Measurements from ENCODE around the gene GSTM3. TPM values are rescaled to one million over a fixed set of nuclear protein-coding genes. Genes with fewer than 3 reads are reported as not detected.

GSTM3 gene
- total and polyA plus RNA-seq, 2 experiments from 2014 or later, result 3.1 to 4.1 TPM

DNA sequence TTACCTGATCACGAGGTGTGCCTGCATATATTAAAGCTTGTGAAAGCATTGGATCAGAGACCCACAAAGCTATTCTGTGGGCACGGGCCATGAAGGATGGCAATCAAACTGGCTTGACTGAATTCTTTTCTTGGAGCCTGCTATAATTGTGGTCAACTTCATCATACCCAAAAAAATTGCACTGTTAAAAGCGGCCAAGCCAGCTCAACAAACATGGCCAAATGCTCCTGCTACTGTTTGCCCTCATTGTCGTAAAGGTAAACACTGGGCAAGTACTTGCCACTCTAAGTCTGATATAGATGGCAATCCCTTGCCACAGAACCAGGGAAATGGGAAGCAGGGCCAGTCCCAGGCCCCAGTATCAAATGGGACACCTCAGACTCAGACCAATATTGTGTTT, 35.4 kb downstream of the GSTM3 start (continued):
- TF ChIP-seq, protein P1, sequence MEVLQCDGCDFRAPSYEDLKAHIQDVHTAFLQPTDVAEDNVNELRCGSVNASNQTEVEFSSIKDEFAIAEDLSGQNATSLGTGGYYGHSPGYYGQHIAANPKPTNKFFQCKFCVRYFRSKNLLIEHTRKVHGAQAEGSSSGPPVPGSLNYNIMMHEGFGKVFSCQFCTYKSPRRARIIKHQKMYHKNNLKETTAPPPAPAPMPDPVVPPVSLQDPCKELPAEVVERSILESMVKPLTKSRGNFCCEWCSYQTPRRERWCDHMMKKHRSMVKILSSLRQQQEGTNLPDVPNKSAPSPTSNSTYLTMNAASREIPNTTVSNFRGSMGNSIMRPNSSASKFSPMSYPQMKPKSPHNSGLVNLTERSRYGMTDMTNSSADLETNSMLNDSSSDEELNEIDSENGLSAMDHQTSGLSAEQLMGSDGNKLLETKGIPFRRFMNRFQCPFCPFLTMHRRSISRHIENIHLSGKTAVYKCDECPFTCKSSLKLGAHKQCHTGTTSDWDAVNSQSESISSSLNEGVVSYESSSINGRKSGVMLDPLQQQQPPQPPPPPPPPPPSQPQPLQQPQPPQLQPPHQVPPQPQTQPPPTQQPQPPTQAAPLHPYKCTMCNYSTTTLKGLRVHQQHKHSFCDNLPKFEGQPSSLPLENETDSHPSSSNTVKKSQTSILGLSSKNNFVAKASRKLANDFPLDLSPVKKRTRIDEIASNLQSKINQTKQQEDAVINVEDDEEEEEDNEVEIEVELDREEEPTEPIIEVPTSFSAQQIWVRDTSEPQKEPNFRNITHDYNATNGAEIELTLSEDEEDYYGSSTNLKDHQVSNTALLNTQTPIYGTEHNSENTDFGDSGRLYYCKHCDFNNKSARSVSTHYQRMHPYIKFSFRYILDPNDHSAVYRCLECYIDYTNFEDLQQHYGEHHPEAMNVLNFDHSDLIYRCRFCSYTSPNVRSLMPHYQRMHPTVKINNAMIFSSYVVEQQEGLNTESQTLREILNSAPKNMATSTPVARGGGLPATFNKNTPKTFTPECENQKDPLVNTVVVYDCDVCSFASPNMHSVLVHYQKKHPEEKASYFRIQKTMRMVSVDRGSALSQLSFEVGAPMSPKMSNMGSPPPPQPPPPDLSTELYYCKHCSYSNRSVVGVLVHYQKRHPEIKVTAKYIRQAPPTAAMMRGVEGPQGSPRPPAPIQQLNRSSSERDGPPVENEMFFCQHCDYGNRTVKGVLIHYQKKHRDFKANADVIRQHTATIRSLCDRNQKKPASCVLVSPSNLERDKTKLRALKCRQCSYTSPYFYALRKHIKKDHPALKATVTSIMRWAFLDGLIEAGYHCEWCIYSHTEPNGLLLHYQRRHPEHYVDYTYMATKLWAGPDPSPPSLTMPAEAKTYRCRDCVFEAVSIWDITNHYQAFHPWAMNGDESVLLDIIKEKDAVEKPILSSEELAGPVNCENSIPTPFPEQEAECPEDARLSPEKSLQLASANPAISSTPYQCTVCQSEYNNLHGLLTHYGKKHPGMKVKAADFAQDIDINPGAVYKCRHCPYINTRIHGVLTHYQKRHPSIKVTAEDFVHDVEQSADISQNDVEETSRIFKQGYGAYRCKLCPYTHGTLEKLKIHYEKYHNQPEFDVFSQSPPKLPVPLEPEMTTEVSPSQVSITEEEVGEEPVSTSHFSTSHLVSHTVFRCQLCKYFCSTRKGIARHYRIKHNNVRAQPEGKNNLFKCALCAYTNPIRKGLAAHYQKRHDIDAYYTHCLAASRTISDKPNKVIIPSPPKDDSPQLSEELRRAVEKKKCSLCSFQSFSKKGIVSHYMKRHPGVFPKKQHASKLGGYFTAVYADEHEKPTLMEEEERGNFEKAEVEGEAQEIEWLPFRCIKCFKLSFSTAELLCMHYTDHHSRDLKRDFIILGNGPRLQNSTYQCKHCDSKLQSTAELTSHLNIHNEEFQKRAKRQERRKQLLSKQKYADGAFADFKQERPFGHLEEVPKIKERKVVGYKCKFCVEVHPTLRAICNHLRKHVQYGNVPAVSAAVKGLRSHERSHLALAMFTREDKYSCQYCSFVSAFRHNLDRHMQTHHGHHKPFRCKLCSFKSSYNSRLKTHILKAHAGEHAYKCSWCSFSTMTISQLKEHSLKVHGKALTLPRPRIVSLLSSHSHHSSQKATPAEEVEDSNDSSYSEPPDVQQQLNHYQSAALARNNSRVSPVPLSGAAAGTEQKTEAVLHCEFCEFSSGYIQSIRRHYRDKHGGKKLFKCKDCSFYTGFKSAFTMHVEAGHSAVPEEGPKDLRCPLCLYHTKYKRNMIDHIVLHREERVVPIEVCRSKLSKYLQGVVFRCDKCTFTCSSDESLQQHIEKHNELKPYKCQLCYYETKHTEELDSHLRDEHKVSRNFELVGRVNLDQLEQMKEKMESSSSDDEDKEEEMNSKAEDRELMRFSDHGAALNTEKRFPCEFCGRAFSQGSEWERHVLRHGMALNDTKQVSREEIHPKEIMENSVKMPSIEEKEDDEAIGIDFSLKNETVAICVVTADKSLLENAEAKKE (CRISPR knock-in tag; IDR thresholded peaks at IDR 0.05), result no peak
- TF ChIP-seq STAT1 (IDR thresholded peaks at IDR 0.05; ENCODE audit: unreplicated experiment) (no peak), CREB1 (CRISPR knock-in tag; IDR thresholded peaks at IDR 0.05; ENCODE audit: low read depth) (no peak), EZH2 (IDR thresholded peaks at IDR 0.05; ENCODE audit: low read depth, unreplicated experiment) (no peak), JUNB (IDR thresholded peaks at IDR 0.05; ENCODE audit: unreplicated experiment) (no peak)
- TF ChIP-seq, protein P2, sequence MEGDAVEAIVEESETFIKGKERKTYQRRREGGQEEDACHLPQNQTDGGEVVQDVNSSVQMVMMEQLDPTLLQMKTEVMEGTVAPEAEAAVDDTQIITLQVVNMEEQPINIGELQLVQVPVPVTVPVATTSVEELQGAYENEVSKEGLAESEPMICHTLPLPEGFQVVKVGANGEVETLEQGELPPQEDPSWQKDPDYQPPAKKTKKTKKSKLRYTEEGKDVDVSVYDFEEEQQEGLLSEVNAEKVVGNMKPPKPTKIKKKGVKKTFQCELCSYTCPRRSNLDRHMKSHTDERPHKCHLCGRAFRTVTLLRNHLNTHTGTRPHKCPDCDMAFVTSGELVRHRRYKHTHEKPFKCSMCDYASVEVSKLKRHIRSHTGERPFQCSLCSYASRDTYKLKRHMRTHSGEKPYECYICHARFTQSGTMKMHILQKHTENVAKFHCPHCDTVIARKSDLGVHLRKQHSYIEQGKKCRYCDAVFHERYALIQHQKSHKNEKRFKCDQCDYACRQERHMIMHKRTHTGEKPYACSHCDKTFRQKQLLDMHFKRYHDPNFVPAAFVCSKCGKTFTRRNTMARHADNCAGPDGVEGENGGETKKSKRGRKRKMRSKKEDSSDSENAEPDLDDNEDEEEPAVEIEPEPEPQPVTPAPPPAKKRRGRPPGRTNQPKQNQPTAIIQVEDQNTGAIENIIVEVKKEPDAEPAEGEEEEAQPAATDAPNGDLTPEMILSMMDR (conservative IDR thresholded peaks at IDR 0.05; ENCODE audit: low read depth in 2 of 2), result no peak

DNA sequence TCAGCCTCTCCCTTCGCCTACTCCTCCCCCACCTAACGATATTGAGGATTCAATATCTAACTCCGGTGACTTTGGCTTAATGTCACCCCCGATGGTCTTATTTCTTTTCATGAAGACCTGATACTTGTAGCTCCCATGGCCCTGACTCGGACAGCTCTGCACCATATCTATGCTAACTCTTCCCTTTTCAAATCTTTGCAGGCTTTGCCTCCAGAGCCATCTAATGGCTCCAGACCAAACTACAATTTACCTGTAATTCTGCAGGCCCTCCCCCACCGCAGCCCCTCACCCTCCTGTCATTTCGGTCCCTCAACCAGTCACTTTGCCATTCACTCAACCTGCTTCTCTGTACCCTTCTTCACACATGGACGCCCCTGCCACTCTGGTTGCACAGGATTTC, 36.7 kb downstream of the GSTM3 start:
- H3K9me2 ChIP-seq (ENCODE audit: insufficient read depth), result no peaks in the 10 kb centered on the region
- Mint-ChIP-seq H3K4me1 (peaks cover 2% of the 10 kb centered on the region; the same call in 1 of the 3 replicates), H3K27ac (no peak overlapping the region), H3K36me3 (ENCODE audit: low read depth) (peaks cover 8% of the 10 kb centered on the region; the same call in 2 of the 3 replicates), H3K4me3 (no peak overlapping the region), H3K9me3 (peaks cover 23% of the 10 kb centered on the region), H3K27me3 (ENCODE audit: insufficient read depth, low read depth, poor library complexity) (peaks cover 3% of the 10 kb centered on the region)
- H2AFZ ChIP-seq, result no peak overlapping the region
- no peak overlapping the region for H3K4me2 ChIP-seq
- no peaks in the 10 kb centered on the region for H4K20me1 ChIP-seq (replicated peaks; ENCODE audit: insufficient read depth)
- H3K27me3 ChIP-seq (ENCODE audit: insufficient read depth), result no peaks in the 10 kb centered on the region
- H3K4me1 ChIP-seq (ENCODE audit: insufficient read depth), result no peaks in the 10 kb centered on the region
- H3K79me2 ChIP-seq (replicated peaks; ENCODE audit: insufficient read depth), result no peaks in the 10 kb centered on the region
- ATAC-seq, result peak; percentile 67
- no peaks in the 10 kb centered on the region for H3F3A ChIP-seq (replicated peaks; ENCODE audit: low read depth)
- no peak overlapping the region for H3K4me3 ChIP-seq
- no peaks in the 10 kb centered on the region; the same call in 1 of the 2 replicates for H3K36me3 ChIP-seq (ENCODE audit: insufficient read depth)
- peak; percentile 55 for DNase-seq (ENCODE audit: low spot score)
- H3K27ac ChIP-seq (ENCODE audit: low read depth), result no peak overlapping the region
- TF ChIP-seq, protein P2 (conservative IDR thresholded peaks at IDR 0.05; ENCODE audit: low read depth in 2 of 2), result peak in 1 of 2 experiments; percentile 61; a peak in 3 of 4 replicates

Data from GM23338 (cell line).